CD4-positive, alpha-beta T cell treated with Interferon alpha-2 for 1 hour (primary cell): ENCODE results near the gene FBP1.
"Not testable (repeated sequence)": the region's sequence is repeated elsewhere in the genome, so short reads cannot be mapped to it uniquely, and the experiment has no call there.

ENCODE experiments used
- DNase-seq, 2 donors: peaks; one replicate each; pipeline ENCODE4 v3.0.0-alpha.2; 2020 to 2022

FBP1 gene

DNA sequence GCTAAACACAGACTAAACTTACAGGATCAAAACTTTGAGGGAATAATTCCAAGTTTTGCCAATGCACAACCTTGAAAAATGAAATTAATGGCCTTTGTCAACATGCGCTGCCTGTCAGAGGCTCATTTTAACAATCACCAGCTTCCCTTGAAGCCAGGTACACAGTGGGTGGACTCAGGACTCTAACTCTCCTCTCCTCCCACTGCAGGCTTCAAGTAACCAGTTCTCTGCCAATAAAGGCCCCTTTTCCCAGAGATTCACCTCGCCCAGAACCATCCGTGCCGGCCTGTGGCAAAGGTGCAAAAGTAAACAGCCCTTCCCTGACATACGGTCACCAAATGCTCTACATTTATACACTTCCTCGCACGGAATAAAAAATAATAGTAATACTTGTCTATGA is 27.2 kb downstream of the FBP1 start:
- no peak for DNase-seq

DNA sequence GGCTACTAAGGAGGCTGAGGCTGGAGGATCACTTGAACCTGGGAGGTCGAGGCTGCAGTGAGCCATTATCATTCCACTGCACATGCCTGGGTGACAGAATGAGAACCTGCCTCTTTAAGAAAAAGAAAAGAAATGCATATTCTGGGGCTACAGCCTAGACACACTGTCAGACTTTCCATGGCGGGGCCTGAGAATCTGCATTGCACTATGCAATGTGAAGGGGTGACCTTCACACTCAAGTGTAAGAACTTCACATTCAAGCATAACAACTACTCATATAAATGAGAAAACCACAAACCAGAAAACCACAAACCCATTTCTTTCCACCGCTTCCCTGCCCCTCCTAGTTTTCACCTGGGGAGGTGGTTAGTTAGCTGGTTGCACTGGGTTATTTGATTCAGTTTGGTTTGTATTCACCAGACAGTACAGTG is 27.7 kb downstream of the FBP1 start:
- peak in 1 of 2 donors; percentile 4 for DNase-seq

DNA sequence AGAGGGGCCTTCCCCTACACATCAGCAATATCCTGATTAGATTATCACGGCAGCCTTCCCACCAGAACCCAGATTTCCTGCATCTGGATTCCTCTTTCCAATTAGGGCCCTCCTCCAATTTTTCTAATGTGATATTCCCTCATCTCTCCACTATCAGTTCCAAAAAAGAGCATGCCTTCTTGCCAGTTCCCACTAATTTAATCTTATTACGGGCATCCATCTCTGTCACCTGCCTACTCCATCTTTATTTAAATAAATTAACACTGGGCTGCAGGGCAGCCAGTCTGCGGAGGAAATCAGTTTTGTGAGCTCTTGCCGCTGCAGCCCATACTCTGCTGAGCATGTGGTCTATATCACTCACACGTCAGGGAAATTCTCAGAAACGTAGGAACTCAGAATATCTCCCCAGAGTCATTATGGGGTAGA is 29.1 kb downstream of the FBP1 start:
- no peak for DNase-seq

DNA sequence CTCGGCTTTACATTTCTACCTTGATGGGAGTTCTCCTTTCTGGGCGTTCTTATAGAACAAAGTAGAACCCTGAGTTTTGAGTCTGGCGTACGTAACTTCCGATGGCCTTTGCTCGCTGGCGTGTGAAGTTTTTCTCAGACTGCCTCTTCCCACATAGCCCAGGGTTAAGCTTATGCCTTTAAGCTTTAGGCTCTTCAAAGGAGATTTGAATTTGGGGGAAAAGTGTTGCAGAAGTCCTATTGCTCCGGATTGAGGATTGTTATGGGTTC is 32.0 kb downstream of the FBP1 start:
- no peak for DNase-seq

DNA sequence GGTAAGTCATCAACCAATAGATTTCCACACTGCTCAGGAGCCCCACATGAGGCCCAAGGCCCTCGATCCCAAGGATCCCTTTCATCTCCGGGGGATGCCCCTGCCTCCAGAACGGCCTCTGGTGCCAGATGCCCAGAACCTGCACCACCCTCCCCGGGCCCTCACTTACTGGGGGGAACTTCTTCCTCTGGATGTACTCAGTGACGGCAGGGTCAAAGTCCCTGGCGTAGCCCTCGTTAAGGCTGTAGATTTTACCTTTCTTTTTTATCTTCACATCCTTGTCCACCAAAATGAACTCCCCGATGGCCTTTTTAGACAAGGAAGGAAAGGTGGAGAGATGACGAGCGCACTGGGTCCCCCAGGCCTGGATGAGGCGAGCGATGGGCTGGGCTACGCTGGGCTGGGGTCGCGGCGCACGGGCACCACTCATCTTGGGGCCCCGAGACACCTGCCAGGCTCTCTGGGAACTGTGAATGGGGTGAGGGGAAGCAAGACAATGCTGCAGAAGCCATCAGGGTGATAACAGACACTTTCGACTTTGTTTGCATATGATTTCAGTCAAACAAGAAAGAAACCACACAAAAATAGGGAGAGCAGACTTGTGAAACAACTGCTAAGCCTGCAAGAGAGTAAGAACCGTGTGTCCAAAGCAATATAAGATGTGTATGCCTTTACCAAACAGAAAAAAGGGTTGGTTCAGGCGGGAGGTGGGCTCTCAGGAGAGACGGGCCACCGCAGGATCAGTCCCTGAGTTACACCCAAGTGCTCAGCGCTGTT is 32.5 kb downstream of the FBP1 start:
- no peak for DNase-seq

DNA sequence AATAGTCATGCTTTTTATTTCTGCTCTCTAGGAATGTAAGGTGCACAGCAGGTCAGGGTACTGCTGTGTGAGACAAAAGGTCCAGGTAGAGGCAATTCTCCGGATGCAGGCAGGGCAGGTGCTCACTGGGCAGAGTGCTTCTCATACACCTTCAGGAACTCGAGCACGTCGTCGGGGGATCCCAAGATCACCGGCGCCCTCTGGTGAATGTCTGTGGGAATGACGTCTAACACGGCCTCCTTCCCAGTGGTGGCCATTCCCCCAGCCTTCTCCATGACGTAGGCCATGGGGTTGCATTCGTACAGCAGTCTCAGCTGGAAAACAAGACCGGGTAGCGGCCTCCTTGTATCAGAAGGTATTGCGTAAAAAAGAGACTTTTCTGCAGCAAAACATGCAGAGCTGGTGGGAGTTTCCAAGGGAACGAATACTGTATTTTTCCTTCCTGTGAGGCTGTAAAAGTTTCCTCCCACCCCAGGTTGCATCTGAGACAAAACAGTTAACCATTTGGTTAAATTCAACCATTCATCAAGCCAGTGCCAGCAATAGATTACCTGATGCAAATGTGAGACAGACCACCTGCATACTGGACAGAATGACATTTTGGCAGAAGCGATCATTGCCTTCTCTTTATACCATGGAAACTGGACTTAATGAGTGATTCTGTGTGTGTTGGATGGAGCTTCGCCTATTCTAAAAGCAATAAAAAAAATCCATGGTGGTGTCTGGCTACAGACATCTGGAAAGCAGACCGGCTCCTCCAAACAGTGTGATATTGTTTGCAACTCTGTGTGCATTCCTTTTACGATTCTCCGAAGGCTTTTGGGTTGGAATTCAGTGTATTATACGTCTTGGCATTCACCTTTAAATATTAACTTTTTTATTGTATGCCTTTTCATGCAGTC is 35.8 kb downstream of the FBP1 start:
- DNase-seq: peak; percentile 53 to 60

DNA sequence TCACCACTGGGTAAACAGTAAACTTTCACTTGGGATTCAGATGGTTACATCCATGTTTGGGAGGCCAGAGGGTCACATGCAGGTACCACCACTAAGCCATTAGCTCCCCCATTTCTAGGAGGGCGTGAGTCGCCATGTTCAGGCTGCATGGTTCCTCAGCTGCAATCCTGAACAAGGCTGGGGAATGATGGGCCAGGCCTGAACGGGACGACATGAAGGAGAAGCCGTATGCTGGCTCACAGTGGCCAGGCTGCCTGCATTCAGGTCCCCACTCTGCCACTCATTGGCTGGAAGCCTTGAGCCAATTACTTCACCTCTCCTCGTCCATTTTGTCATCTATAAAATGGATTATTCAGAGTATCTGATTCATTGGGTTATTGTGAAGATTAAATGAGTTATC is 36.7 kb downstream of the FBP1 start:
- no peak for DNase-seq

DNA sequence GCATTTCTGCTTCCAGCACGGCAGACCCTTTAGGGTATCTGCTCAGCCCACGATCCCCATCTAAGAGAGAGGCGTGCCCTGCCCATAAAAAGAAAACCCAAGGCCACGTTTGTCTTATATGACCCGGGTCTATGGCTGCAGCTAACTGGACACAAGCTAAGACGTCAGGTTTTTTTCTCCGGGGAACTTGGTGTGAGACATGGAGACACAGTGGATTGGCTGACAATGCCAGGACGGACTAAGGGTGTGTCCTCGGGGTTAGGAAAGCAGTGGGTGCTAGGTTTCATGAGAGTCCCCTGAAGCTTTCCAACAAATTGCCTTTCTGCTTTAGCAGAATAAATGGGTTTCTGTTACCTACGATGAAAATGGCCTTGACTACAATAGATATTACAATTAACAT is 38.6 kb downstream of the FBP1 start:
- no peak for DNase-seq

DNA sequence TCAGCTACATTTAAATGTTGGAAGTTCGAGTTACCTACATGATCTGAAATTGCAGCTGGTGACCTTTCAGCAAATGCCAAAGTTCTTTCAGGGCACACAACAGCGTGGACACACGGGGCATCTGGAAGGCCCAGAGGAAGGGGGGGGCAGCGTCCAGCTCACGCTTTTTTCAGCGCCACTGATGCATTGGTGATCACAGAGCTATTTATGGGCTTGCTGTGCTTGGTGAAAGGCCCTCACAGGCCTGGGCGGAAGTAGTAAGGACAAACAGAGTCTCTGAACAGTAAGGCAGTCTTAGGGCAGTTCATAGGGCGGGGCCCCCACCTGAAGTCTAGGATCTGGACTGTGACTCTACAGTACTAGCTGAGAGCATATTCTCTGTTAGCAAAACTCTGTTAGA is 39.1 kb downstream of the FBP1 start:
- no peak for DNase-seq

DNA sequence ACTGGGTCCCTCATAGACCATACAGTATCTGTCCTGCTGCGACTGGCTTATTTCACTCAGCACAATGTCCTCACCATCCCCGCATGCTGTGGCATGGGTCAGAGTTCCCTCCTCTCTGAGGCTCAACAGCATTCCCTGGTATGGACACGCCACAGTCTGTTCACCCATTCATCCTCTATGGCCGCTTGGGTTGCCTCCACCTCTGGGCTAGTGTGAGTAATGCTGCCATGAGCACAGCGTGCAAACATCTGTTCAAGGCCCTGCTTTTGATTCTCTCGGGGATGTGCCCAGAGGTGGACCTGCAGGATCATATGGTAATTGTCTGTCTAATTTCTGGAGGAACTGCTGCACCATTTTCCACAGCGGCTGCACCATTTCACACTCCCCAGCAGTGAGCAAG is 40.2 kb downstream of the FBP1 start:
- no peak for DNase-seq

DNA sequence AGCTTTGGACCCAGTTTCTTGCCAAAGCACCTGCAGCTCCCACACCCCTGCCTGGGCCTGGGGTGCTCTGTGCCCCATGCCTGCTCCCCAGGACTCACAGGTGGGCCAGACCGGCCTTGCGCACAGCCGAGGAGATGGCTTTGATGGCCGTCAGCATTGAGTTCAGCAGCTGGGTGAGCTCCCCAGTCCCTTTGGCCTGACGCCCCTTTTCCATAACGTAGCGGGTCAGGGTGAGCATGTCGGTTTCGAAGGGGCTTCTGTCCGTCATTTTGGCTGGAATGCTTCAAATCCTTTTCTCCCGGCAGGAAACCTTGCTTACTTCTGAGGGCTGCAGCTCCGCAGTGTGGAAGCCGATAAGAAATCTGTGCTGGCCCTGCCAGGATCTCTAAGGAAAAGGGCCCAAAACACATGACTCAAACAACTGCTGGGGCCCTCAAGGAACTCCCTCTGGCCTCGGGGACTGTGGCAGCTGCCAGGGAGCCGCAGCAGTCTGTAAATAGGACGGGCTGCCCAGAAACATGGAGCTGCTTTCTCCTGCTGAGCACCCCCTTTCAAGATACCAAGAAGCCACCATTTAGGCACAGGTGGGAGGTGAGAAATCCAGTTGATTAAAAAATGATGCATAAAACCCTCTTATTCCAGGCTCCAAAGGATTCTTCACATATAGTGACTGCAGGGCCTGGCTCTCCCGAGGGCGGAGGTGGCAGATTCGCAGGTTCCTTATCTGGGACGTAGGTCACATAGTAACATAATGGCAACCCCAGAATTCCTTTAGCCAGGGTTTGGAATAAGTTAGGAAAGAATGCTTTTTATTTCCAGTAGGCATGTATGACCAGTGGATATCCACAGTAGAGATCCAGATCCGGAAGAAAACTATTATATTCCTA is 45.6 kb downstream of the FBP1 start, which contains the start of gene FBP2:
Gene FBP2, minus strand, starts transcription at position 366 of the 887 bp plus-strand sequence. Its CDS starts 98 bp downstream, at position 268.
- DNase-seq: no peak

DNA sequence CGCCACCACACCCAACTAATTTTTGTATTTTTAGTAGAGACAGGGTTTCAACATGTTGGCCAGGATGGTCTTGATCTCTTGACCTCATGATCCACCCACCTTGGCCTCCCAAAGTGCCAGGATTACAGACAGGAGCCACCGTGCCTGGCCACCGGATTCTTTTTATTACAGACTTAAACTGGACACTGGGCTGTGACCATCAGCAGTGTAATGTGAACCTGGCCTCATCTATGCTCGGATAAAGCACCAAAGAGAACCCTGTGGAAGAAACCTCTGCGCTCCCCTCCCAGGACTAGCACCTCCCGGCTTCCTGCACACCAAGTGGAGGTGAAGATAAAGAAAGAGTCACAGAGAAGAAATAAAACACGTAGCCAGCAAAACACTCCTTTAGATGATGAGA is 46.6 kb downstream of the FBP1 start:
- not testable (repeated sequence) for DNase-seq

DNA sequence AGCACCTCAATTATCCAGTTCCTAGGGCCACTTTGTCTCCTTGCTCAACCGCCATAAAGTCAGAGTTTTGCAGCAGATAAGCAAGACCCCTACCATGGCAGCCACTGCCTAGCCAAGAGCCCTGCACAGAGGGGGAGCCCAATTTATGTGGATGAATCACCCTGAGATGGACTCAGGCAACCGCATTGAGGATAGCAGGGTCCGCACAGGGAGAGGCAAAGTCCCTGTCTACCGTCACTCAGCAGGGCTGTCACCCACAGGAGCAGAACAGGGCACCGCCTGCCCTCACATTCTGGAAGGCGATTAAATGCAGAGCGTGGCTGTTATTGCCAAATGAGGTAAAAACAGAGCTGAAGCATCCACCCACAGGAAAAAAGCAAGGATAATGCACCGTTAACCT is 47.4 kb downstream of the FBP1 start:
- no peak for DNase-seq

DNA sequence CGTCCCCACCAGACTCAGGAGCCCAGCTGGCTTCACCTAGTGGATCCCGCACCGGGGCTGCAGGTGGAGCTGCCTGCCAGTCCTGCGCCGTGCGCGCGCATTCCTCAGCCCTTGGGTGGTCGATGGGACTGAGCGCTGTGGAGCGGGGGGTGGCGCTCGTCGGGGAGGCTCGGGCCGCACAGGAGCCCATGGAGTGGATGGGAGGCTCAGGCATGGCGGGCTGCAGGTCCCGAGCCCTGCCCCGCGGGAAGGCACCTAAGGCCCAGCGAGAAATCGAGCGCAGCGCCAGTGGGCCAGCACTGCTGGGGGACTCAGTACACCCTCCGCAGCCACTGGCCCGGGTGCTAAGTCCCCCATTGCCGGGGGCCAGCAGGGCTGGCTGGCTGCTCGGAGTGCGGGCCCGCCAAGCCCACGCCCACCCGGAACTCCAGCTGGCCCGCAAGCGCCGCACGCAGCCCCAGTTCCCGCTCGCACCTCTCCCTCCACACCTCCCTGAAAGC is 48.2 kb downstream of the FBP1 start:
- not testable (repeated sequence) for DNase-seq

DNA sequence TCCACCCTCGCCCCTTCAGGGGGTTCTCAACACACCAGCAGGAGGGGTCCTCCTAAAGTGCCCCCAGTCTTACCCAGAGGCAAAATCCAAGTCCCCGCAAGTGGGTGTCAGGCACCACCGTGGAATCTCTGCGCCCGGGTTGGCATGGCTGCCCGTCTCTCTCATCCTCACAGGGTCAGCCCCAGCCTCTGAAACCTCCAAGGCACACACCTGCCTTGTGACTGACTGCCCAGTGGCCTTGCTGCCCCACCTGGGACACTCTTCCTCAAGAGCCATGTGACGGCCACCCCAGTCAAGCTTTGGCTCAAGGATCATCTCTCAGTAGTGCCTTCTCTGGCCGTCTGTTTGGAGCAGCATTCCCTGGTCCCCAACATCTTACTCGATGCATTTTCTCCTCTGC is 50.6 kb downstream of the FBP1 start:
- no peak for DNase-seq

DNA sequence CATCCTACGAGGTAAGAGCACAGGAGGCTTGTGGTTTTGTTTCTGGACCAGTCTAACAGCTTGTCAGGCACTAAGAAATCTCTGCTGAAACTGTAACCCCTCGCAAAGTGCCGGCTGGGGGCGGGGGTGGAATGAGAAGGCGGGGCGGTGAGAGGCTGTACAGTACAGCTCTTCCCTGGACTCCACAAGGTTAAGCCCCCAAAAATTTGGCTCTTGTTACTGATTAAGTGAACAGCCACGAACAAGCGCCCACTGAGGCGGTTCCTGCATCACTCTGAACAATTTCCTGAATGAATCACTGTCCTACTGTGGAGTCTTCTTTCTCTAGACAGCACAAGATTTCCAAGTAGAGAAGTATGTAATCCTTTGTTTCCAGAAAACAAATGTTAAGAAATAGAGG is 52.5 kb downstream of the FBP1 start:
- DNase-seq: no peak

DNA sequence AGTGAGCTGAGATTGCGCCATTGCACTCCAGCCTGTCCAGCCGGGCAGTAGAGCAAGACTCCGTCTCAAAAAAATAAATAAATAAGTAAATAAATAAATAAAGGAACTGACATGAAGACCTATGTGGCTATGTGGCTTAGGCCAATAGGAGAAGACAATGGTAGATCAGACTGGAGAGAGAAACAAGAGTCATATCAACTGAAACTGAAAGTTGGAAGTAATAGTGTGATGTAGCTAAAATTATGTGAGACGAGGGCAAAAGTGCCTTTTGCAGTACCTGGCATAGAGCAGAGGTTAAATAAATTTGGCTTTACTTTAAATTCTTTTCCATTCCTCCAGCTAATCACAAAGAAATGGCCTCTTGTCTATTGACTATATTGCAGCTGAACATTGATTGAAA is 53.0 kb downstream of the FBP1 start:
- DNase-seq: no peak

DNA sequence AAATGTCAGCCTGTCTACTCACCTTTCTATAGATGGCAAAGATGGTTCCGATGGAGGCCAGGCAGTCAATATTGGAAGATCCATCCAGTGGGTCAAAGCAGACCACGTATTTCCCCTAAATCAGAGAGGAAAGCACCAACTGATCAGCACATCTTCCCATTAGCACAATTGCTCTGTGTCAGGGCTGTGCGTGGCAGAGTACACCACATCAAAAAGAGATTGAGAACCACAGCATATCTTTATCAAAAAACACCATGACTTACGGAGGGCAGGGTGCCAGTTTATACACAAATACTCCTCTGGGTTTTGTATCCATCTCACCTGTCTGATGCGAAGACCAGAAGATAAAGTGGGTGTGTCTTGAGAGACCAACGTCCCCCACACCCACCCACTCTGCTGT is 54.8 kb downstream of the FBP1 start:
- DNase-seq: peak in 1 of 2 donors; percentile 31

DNA sequence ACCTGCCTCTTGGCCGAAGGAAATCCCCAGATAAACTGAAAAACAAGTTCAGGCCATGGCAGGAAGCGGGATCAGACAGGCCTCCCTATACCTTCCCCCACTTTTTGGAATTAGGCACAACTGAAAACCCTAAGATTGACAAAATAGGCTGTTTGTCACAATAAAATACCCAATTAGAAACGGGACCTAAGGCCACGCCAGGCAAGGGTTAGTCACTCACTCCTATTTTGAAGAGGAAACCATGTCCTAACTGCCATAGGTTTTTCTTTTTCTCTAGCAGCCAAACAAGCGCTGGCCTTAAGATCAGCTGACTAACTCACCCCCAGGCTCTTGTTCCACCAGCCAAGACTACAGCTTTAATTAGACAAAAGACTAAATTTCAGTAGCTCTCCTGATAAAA is 57.6 kb downstream of the FBP1 start:
- no peak for DNase-seq

DNA sequence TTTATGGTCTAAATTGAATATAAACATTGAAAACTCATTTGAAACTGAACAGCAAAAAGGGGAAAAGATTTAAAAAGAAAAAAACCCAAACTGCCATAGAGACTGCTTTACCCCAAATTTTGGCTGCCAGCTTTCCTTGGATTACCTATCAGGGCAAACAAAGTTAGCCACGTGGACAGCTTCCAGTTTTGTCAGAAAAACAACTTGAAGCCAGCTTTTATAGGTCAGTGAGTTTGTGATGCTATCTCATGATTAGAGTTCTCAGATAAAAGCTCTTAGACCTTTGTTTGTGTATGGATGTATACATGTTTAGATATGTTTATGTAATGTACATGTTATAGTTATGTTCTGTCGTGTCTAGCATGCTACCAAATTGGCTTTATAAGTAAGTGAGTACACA is 61.7 kb downstream of the FBP1 start:
- DNase-seq: no peak

DNA sequence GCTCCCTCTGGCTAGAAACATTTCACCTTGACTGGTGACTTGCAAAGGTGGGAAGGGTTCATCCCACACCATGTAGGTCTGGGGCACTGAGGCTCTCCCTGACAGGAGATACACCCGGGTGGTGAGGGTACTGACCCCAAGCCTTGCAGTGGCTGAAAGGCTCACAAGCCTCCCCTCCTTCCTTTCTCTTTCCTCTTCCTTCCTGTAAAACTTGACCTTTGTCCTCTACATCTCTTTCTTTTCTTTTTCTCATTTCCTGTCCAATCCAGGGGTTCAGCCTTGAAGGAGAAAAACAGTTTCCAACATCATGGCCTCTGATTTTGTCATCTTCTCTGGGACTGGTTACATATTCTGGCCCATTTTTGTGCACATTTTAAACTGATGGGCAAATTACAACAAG is 62.3 kb downstream of the FBP1 start:
- no peak for DNase-seq

DNA sequence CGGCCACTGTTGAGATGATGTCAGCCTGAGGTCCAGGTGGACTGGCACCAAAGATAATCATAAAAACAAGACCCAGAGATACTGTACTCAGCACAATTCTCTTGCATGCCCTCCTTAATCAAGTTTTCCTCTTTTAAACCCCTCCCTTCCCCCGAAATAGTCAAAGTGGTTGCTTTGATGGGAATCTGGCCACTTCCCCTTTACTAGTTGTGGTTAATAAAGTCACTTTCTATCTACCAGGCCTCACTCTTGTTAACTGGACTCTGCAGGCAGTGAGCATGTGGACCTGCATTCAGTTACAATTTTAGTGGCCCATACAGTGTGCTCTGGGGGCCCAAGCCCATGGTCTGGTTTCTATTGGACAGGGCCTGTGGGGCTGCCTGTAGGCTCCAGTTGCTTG is 63.2 kb downstream of the FBP1 start:
- DNase-seq: no peak
